Stimulated activated CD4-positive, alpha-beta T cell treated with anti-CD3 and anti-CD28 coated beads, Interleukin-2, amount 100 ng/mL, for 24 hours (primary cell): Measurements from ENCODE around the gene SOX18.
A peak's percentile ranks its signal among the peaks of the same experiment; 100 is the strongest.

Experiments used
- DNase-seq, 2 donors: peaks; one replicate each; pipeline ENCODE4 v3.0.0-alpha.2; 2020

Gene SOX18

DNA sequence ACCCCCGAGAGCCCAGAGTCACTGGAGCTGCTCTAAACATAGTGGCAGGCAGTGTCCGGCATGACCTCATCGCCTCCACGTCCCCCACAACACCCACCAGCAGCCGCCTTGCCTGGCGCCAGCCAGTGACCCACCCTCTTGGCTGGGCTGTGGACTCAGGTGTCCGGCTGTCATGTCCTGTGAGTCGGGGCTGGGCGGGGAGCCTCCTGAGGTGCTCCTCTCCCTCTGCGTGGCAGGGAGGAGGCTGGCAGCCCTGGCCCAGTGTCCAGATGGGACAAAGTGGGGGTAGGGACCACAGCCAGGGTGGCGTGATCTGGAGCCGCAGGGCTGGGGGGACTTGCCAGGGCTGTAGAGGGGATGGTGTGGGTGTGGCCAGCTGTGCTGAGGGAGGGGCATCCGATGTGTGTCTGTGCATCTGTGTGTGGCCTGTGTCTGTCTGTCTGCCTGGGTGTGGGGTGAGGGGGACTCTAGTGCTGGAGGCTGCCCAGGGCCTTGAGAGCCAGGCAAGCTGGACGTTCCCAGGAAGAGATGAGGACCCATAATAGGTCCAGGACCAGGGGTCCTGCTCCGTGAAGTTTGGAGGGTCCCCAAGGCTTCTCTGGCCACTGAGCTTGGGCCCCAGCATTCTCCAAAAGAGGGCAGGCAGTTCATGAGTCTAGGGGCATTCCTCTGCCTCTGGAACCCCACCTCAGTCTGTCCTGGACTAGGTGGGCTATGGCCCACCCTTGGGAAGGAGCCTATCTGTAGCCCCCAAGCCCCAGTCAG, 2.3 kb upstream of the SOX18 start:
- DNase-seq: no peak

GRCh38 chr20:64051033-64051452, 1.6 kb upstream of the SOX18 start:
- DNase-seq: no peak

GRCh38 chr20:64050261-64051032, 1.0 kb upstream of the SOX18 start:
- no peak for DNase-seq

DNA sequence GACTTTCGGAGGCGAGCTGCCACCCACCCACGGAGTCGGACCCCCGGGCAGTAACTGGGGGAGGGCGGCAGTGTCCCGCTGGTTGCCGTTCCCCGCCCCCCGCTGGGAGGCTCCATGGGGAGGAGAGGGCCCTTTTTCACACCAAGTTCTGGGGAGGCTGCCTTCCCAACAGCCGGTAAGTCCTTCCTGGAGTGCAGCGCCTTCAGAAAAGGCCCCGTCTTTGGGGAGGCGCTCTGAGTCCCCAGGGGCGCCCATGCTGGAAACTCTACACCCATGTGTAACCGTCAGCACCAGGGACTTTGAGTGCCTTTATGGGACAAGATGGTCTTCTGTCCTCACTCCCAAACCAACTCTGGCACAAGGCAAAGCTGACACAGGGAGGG, 430 bp upstream of the SOX18 start:
- DNase-seq: no peak

DNA sequence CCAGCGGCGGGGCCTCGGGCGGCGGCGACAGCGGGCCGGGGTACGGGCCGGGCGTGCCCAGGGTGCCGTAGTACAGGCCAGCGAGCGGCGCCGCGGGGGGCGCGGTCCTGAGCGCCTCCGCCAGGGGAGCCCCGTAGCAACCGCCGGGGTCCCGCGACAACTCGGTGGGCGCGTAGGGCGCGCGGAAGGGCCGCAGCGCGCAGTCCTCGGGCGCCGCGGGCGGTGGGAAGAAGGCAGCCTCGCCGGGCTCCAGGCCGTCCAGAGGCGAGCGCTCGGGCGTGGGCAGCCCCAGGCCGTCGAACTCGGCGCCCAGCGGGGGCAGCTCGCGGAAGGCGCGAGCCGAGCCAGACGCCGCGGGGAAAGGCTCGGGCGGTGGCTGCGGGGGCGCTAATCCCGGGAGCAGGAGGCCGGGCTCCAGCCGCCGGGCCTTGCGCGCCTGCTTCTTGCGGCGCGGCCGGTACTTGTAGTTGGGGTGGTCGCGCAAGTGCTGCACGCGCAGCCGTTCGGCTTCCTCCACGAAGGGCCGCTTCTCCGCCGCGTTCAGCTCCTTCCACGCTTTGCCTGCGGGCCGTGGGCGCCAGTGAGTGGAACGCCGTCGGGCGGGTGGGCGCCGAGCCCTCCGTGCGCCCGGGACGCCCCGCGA, 916 bp downstream of the SOX18 start:
- DNase-seq: no peak

GRCh38 chr20:64047968-64048401, 1.5 kb downstream of the SOX18 start:
- DNase-seq: no peak

DNA sequence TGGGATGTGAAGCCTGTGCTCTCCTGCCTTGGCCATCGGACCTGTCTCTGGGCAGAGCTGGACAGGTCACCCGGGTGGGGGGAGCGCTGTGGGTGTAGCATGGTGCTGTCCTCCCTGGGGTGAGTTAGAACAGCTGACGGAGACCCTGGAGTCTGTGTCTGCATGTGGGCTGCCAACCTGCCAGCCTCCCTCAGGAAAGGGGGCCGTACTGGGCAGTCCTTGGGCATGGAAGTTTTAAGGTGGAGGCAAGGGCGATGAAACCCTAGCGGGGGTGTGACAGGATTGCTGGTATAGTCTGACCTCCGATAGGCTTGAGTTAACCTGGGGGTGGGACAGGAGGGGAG, 2.4 kb downstream of the SOX18 start:
- DNase-seq: no peak

DNA sequence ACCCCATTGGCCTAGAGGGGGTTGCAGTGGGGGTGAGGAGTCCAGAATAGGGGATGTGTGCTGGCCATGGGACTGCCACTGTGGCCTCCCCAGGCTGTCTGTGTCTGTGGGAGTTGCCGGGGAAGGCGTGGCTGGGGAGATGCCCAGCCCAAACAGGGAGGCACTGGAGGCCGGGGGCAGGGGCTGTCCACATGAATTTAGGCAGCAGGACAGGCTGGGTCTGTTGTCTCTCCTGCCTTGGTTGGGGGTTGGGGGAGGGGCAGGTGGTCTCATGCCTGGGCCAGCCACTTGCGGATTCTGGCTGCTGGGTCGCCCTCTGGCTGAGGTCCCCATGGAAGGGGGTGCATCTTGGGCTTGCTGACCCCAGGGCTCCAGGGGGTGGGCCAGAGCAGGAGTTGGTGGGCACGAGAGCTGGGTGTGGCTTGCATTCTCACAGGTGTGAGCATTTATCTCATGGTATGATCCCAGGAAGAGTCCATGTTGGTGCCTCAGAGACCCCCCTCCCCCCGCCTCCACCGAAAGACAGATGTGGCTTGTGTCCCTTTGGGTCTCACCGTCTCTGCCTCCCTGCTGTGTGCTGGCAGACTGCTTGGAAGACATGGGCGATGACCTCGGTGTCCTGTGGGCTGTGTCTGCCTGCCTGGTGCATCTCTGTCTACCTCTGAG, 4.0 kb downstream of the SOX18 start:
- DNase-seq: no peak

DNA sequence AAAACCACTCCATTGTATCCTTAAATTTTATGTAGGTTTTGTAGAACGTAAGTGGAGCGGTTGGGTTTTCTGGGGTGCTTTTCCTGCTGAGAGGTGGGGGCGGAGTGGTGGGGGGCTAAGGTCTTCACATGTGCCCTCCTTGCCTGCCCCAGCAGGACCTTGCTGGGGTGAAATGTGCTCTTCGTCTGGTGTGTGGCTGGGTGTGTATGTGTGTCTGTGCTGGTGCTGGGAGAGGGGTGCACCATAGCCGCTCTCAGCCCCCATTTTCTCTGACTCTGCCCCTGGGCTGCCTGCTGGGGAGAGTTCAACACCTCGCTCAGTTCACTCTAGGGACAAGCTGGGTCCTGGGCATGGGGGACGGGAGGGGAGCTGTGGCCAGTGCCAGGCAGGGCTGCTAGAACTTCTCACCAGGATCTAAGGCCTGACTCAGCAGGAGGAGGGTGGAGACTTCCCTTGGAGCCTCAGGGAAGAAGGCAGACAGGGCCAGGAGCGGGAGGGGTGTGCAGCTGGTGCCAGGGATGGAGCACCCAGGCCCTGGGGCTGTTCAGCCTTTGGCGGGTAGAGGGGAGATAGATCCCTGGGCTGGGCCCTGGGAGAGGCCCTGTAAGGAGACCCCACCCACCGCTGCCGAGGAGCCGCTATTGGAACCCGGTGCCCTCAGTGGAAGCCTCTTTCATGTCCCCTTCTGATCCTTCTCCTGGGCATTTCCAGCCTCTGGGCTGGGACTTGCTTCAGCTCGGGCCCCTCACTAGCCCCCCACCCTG, 4.8 kb downstream of the SOX18 start:
- DNase-seq: no peak

DNA sequence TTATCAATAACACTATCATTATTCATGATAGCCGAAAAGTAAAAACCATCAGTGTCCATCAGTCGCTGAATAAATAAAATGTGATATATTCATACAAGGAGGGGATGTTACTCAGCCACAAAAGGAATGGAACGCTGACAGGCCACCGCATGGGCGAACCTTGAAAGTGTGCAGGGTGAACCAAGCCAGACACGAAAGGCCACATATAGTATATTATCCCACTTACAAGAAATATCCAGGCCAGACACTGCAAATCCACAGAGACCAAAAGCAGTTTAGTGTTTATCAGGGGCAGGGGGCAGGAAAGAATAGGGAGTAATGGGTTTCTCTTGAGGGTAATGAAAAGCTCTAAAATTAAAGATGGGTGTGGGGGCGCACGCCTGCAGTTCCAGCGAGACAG, 5.7 kb downstream of the SOX18 start:
- no peak for DNase-seq

- peak in 1 of 2 donors; percentile 41 for DNase-seq
These were observed 7.2 kb downstream of the SOX18 start for GRCh38 chr20:64042054-64042781.

- no peak for DNase-seq
These were observed 7.7 kb downstream of the SOX18 start for GRCh38 chr20:64041781-64042053.

GRCh38 chr20:64041040-64041780, 8.2 kb downstream of the SOX18 start:
- no peak for DNase-seq

DNA sequence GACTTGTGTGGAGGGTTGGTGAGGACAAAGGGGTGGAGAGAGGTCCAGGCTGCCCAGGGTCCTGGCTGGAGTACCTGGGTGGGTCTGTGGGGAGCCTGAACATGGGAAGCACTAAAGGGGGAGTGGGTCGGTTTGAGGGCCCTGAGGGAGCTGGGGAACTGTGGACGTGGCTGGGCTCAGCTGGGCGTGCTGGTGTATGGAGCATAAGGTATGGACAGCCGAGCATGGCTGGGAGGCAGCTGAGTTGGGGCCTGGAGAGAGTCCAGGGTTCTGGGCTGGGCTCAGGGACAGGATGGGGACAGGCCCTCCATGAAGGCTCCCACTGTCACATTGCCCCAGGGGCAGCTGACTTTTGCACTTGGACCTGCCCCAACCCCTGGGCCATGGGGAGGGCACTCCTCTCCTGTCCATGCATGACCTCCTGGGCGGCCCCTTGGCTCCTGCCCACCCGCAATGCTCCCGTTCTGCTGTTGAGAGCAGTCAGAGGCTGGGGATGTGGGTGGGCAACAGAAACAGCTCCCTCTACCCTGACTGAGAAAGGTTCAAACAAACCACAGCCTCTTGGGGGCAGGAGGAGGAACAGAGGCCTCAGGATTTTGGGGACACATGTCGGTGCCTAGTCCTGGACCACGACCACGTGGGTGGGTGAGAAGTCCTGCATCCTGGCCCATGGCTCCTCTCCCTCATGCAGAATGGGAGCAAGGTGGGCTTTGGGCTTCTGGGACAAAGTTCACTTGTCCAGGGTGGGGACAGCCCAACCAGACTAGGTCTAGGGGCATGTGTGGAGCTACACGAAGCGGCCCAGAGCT, 9.0 kb downstream of the SOX18 start:
- no peak for DNase-seq

GRCh38 chr20:64039293-64040160, 9.9 kb downstream of the SOX18 start:
- no peak for DNase-seq

- peak; percentile 80 to 85 for DNase-seq
These were observed 10.7 kb downstream of the SOX18 start for GRCh38 chr20:64038565-64039292.

DNA sequence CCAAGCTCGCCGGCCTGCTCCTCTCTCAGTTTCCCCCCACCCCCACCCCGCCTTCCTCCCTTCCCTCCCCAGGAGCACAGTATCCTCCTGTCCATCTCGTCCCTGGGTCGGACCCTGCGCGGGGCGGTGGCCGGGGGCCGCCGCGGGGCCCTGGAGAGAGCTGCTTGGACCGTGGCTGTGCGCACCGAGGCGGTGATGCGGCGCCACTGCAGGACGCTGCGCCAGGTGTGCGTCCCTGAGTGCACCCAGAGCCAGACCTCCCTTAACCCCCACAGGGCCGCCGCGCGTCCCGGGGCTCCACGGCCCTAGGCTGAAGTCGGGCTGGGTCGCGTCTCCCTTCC, 11.2 kb downstream of the SOX18 start:
- no peak for DNase-seq

DNA sequence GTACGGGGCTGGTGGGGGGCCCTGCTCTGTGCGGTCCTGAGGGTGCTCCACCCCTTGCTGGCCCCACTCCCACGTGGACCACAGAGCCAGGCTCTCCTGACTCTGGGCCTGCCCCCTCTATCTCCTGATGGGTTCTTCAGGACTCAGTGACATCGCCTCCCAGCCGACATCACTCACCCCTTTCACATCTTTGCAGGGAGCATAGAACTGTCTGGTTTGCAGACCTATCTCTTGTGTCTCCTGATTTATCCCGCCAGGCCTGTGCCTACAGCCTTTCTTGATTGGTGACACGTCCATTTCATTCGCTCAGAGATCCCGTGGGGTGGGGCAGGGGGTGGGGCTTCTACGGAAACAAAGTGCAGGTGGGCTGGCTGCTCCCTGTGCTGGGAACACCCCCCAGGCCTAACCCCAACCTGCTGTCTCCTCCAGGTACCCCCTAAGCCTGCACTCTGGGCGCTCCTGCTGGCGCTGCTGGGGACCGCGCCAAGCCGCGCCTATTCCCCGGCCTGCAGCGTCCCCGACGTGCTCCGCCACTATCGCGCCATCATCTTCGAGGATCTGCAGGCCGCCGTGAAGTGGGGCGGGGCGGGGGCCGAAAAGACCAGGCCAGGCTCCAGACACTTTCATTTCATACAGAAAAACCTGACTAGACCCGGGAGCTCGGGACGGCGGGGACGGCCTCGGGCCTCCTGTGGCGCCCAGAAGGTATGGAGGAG, 11.8 kb downstream of the SOX18 start:
- DNase-seq: no peak

DNA sequence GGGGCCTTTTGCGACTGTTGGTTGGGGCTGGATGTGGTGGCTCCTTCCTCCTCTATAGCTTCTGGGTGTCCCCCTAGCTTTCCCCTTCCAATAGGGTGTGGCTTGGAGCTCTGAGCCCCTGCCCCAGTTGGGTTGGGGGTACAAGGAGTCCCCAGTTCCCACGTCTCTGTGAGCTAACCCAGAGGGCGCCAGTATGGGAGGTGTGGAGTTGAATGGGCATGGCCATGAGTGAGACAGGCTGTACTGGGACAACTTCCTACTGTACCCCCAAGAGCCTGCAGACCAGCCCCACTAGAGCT, 12.3 kb downstream of the SOX18 start:
- DNase-seq: no peak
